Tongue (tissue), 2 donors: ENCODE data around the gene TPM2. TPM values are rescaled to one million over a fixed set of nuclear protein-coding genes. Genes with fewer than 3 reads are reported as not detected.

Source experiments
- DNase-seq: peaks from one replicate; pipeline ENCODE4 v3.0.0-alpha.2; 2015
- total RNA-seq: library from RNA; depleted of rRNA; stranded (reverse); fragments of >200 nt; gene quantifications from one replicate; pipeline ENCODE4 v1.2.3, GENCODE V29; 2014

TPM2 gene
- total RNA-seq, 1 donor from 2014 or later: 3,889 TPM

GRCh38 chr9:35718721-35719511 is 29.2 kb upstream of the TPM2 start:
- no peak for DNase-seq

- DNase-seq: no peak
Measured at GRCh38 chr9:35717132-35717870, 27.6 kb upstream of the TPM2 start.

- DNase-seq: no peak
Measured at GRCh38 chr9:35716230-35716629, 26.5 kb upstream of the TPM2 start.

GRCh38 chr9:35714579-35715252 is 25.0 kb upstream of the TPM2 start:
- DNase-seq: no peak

- no peak for DNase-seq
Measured at GRCh38 chr9:35714123-35714522, 24.4 kb upstream of the TPM2 start.

- DNase-seq: no peak
Measured at GRCh38 chr9:35713578-35713977, 23.9 kb upstream of the TPM2 start.

GRCh38 chr9:35712762-35713400 is 23.2 kb upstream of the TPM2 start:
- no peak for DNase-seq

GRCh38 chr9:35711501-35712428 is 22.0 kb upstream of the TPM2 start:
- no peak for DNase-seq

GRCh38 chr9:35710818-35711500 is 21.2 kb upstream of the TPM2 start:
- no peak for DNase-seq

- no peak for DNase-seq
Measured at GRCh38 chr9:35708146-35708545, 18.4 kb upstream of the TPM2 start.

- no peak for DNase-seq
Measured at GRCh38 chr9:35706951-35707350, 17.2 kb upstream of the TPM2 start.

GRCh38 chr9:35705836-35706430 is 16.2 kb upstream of the TPM2 start:
- no peak for DNase-seq

GRCh38 chr9:35705372-35705771 is 15.6 kb upstream of the TPM2 start:
- no peak for DNase-seq

GRCh38 chr9:35703906-35704672 is 14.4 kb upstream of the TPM2 start:
- DNase-seq: no peak

GRCh38 chr9:35702696-35703095 is 13.0 kb upstream of the TPM2 start:
- DNase-seq: no peak

GRCh38 chr9:35700942-35701341 is 11.2 kb upstream of the TPM2 start:
- DNase-seq: no peak

- DNase-seq: no peak
Measured at GRCh38 chr9:35700031-35700430, 10.3 kb upstream of the TPM2 start.

- no peak for DNase-seq
Measured at GRCh38 chr9:35698231-35698630, 8.5 kb upstream of the TPM2 start.

GRCh38 chr9:35697486-35697885 is 7.8 kb upstream of the TPM2 start:
- DNase-seq: no peak
